ENCODE results near the gene HOTAIR.

- TF ChIP-seq CTCF (IDR thresholded peaks at IDR 0.05), result no peak
- no peak for TF ChIP-seq POLR2AphosphoS5 (IDR thresholded peaks at IDR 0.05)
- no peak for TF ChIP-seq POLR2A (IDR thresholded peaks at IDR 0.05)
- no peak for TF ChIP-seq EP300 (IDR thresholded peaks at IDR 0.05)
These were observed 46.8 kb upstream of the HOTAIR start for GRCh38 chr12:54021432-54022013.
